SK-N-SH (cell line): ENCODE measurements around the gene ABHD3. TPM values are rescaled to one million over a fixed set of nuclear protein-coding genes. Genes with fewer than 3 reads are reported as not detected.
"Not testable (repeated sequence)": the region's sequence is repeated elsewhere in the genome, so short reads cannot be mapped to it uniquely, and the experiment has no call there.

Experiments
- CTCF ChIA-PET: fragments of 300-600, 350-600 bp; formaldehyde crosslinking; extraction: SDS; loops from one replicate; lab custom pipeline; 2021; lab: Yijun Ruan, JAX
- POLR2A ChIA-PET: fragments of 350-600 bp; sonication (Branson Sonifier 250); formaldehyde crosslinking; extraction: SDS; loops from one replicate; lab custom pipeline; 2020; ENCODE audit warnings: antibody characterized with exemption, inconsistent platforms; lab: Yijun Ruan, JAX
- DNase-seq: peaks from one replicate; pipeline ENCODE4 v3.0.0; 2012
- H2AFZ ChIP-seq: fragments of 200-600 bp; sonication (generic); 2 replicates; pipeline ENCODE4 v1.8.1; 2016; ENCODE audit warnings: antibody characterized with exemption, mild to moderate bottlenecking, low read depth
- H3F3A ChIP-seq: fragments of 200-600 bp; sonication (generic); replicated peaks from 2 replicates; pipeline ENCODE3; 2016; ENCODE audit warnings: antibody characterized with exemption, mild to moderate bottlenecking; ENCODE audit not compliant: insufficient read depth
- H3K27ac ChIP-seq, 2 experiments: fragments of 200-500 bp in 1 of 2; fragments of 200-600 bp in 1 of 2; sonication (Bioruptor generic) in 1 of 2; sonication (generic), shearing (Covaris generic) in 1 of 2; 2 replicates each; pipeline versions ENCODE4 v1.5.1 to v1.6.1; 2014 to 2016; ENCODE audit warnings: low read depth in 2 of 2, inconsistent platforms in 1 of 2, low read length in 1 of 2, mild to moderate bottlenecking in 1 of 2, mixed read lengths in 1 of 2
- H3K27me3 ChIP-seq: fragments of 200-600 bp; sonication (generic), shearing (Covaris generic); 2 replicates; pipeline ENCODE4 v1.6.1; 2016; ENCODE audit warnings: mixed run types; ENCODE audit not compliant: insufficient read depth
- H3K36me3 ChIP-seq, 2 experiments: fragments of 200-500 bp in 1 of 2; fragments of 200-600 bp in 1 of 2; sonication (Bioruptor generic) in 1 of 2; sonication (generic) in 1 of 2; replicated peaks in 1 of 2; 2 replicates each; pipeline versions ENCODE3 to v1.5.1; 2014 to 2016; ENCODE audit warnings: low read length in 1 of 2, mild to moderate bottlenecking in 1 of 2; ENCODE audit not compliant: insufficient read depth in 2 of 2, control insufficient read depth in 1 of 2
- H3K4me1 ChIP-seq, 2 experiments: fragments of 200-500 bp in 1 of 2; fragments of 200-600 bp in 1 of 2; sonication (Bioruptor generic) in 1 of 2; sonication (generic), shearing (Covaris generic) in 1 of 2; 2 replicates each; pipeline versions ENCODE4 v1.5.1 to v1.6.1; 2014 to 2016; ENCODE audit warnings: low read depth in 1 of 2, low read length in 1 of 2, mixed run types in 1 of 2; ENCODE audit not compliant: insufficient read depth in 2 of 2, control insufficient read depth in 1 of 2
- H3K4me2 ChIP-seq: fragments of 200-600 bp; sonication (generic), shearing (Covaris generic); 2 replicates; pipeline ENCODE4 v1.6.1; 2017; ENCODE audit warnings: mixed run types
- H3K4me3 ChIP-seq, 2 experiments: fragments of 200-500 bp in 1 of 2; fragments of 200-600 bp in 1 of 2; sonication (Bioruptor generic) in 1 of 2; sonication (generic), shearing (Covaris generic) in 1 of 2; 2 replicates each; pipeline versions ENCODE4 v1.5.1 to v1.8.1; 2014 to 2016; ENCODE audit warnings: low read depth in 2 of 2, inconsistent platforms in 1 of 2, low read length in 1 of 2, mild to moderate bottlenecking in 1 of 2, mixed read lengths in 1 of 2, moderate library complexity in 1 of 2
- H3K79me2 ChIP-seq: fragments of 200-600 bp; sonication (generic); 2 replicates; pipeline ENCODE4 v1.8.1; 2017; ENCODE audit warnings: mild to moderate bottlenecking; ENCODE audit not compliant: insufficient read depth
- H3K9ac ChIP-seq: fragments of 200-600 bp; sonication (generic); 2 replicates; pipeline ENCODE4 v1.6.1; 2017; ENCODE audit warnings: mixed run types
- H3K9me2 ChIP-seq: fragments of 200-600 bp; sonication (generic); 2 replicates; pipeline ENCODE4 v1.6.1; 2017; ENCODE audit warnings: mixed run types
- H3K9me3 ChIP-seq: fragments of 200-600 bp; sonication (generic); 2 replicates; pipeline ENCODE4 v1.6.1; 2017; ENCODE audit warnings: mixed run types, mild to moderate bottlenecking, moderate library complexity
- H4K20me1 ChIP-seq: fragments of 200-600 bp; sonication (generic); 2 replicates; pipeline ENCODE4 v1.6.1; 2017; ENCODE audit warnings: mild to moderate bottlenecking, mixed run types; ENCODE audit not compliant: insufficient read depth
- CHD2 ChIP-seq: fragments of 150-350 bp; IDR thresholded peaks from 2 replicates; pipeline ENCODE4 v1.6.1; 2018; ENCODE audit warnings: low read length; ENCODE audit not compliant: partially characterized antibody
- EZH2phosphoT487 ChIP-seq: fragments of 200-600 bp; sonication (generic); IDR thresholded peaks from 2 replicates; pipeline ENCODE4 v1.6.1; 2017; ENCODE audit warnings: low read depth, mixed run types, mild to moderate bottlenecking, antibody characterized with exemption, moderate library complexity, borderline replicate concordance
- FOXM1 ChIP-seq: IDR thresholded peaks from 2 replicates; pipeline ENCODE4 v1.4.0; 2012; ENCODE audit warnings: low read depth, mild to moderate bottlenecking
- NFIC ChIP-seq: IDR thresholded peaks from 2 replicates; pipeline ENCODE4 v1.4.0; 2012; ENCODE audit warnings: borderline replicate concordance
- NRF1 ChIP-seq: IDR thresholded peaks from 2 replicates; pipeline ENCODE4 v1.6.1; 2012; ENCODE audit warnings: low read depth, mild to moderate bottlenecking, low read length
- PBX3 ChIP-seq: IDR thresholded peaks from 2 replicates; pipeline ENCODE4; 2012
- REST ChIP-seq: IDR thresholded peaks from 2 replicates; pipeline ENCODE4 v1.6.1; 2012; ENCODE audit warnings: mild to moderate bottlenecking, low read depth, low read length, moderate library complexity
- WGBS: methylation state at CpG from one replicate; pipeline ENCODE4 v1.1.6; 2017; ENCODE audit warnings: low lambda C conversion rate; 5-methylcytosine and 5-hydroxymethylcytosine counted together
- polyA plus RNA-seq, 3 experiments: library from polyadenylated mRNA; depleted of rRNA; stranded (reverse); fragments of >200 nt; gene quantifications; 2 replicates each; pipeline ENCODE4 v1.2.3, GENCODE V29; 2012

The ABHD3 gene
- polyA plus RNA-seq, 1 of the 3 experiments (the other 2 are of a cell fraction), result 4.3 TPM

- TF ChIP-seq NFIC, result no peak; the same call in 1 of the 2 replicates
- no peak for TF ChIP-seq EZH2phosphoT487
- TF ChIP-seq PBX3, result peak; percentile 31; the same call in 1 of the 2 replicates
- TF ChIP-seq REST, result peak; percentile 32; the same call in 1 of the 2 replicates
- peak; percentile 47 for TF ChIP-seq CHD2
- TF ChIP-seq FOXM1, result peak; percentile 55; the same call in 1 of the 2 replicates
- peak; percentile 53 for TF ChIP-seq NRF1
- TF ChIP-seq, all 33 proteins: peak for 20
Observed at GRCh38 chr18:21612125-21613039, 92.2 kb downstream of the ABHD3 start, which contains the start of gene SNRPD1 (continued).

GRCh38 chr18:21611401-21612124, 93.0 kb downstream of the ABHD3 start:
- not testable (repeated sequence) for DNase-seq, H3K4me1 ChIP-seq, H3F3A ChIP-seq, H3K9me2 ChIP-seq, H3K27me3 ChIP-seq, H3K9me3 ChIP-seq
- peak overlapping the region; percentile 12 to 79; a peak in 2 of 4 replicates for H3K4me3 ChIP-seq
- POLR2A ChIA-PET, result interaction anchor here (1.9 to 3.3 kb wide), 2 partner anchors 11 to 129 kb away, joined by 6 to 30 read pairs; partner anchors contain the start of genes ESCO1 and MIB1
- peak overlapping the region in 1 of 2 experiments; percentile 81; a peak in 2 of 4 replicates for H3K27ac ChIP-seq
- H3K79me2 ChIP-seq, result peaks cover 45% of the 10 kb centered on the region
- H3K4me2 ChIP-seq, result peak overlapping the region; percentile 84; the same call in 1 of the 2 replicates
- WGBS, result 68% methylated on average over 30 of the region's 30 CpGs
- peak overlapping the region; percentile 92; the same call in 1 of the 2 replicates for H3K9ac ChIP-seq
- H2AFZ ChIP-seq, result peak overlapping the region; percentile 95
- CTCF ChIA-PET, result interaction anchor here (0.7 to 6.5 kb wide), 6 partner anchors 10 to 182 kb away, joined by 3 to 88 read pairs (median 4); partner anchors contain the start of gene ESCO1
- peaks cover 3 to 24% of the 10 kb centered on the region in 2 experiments for H3K36me3 ChIP-seq
- peaks cover 22% of the 10 kb centered on the region for H4K20me1 ChIP-seq
